HG03175 (cell line): Measurements from ENCODE around the gene CACUL1.
"Not testable (repeated sequence)": the region's sequence is repeated elsewhere in the genome, so short reads cannot be mapped to it uniquely, and the experiment has no call there.

Experiments used
- ATAC-seq: cut with Tn5 transposase; IDR thresholded peaks from one replicate; pipeline ENCODE4 v1.9.1; 2021; ENCODE audit warnings: mild to moderate bottlenecking, moderate library complexity; ENCODE audit not compliant: unreplicated experiment

CACUL1 gene

GRCh38 chr10:118769898-118770600 is 15.3 kb upstream of the CACUL1 start:
- ATAC-seq = no peak

- no peak for ATAC-seq
Observed at GRCh38 chr10:118768041-118768919, 13.5 kb upstream of the CACUL1 start.

- ATAC-seq = no peak
Observed at GRCh38 chr10:118767297-118768040, 12.7 kb upstream of the CACUL1 start.

GRCh38 chr10:118764195-118764594 is 9.4 kb upstream of the CACUL1 start:
- no peak for ATAC-seq

- no peak for ATAC-seq
Observed at GRCh38 chr10:118763202-118763988, 8.6 kb upstream of the CACUL1 start.

GRCh38 chr10:118760265-118760664 is 5.5 kb upstream of the CACUL1 start:
- no peak for ATAC-seq

GRCh38 chr10:118758449-118758848 is 3.7 kb upstream of the CACUL1 start:
- no peak for ATAC-seq

GRCh38 chr10:118754229-118754555 is 578 bp downstream of the CACUL1 start:
- ATAC-seq = peak; percentile 26

GRCh38 chr10:118753331-118754228 is 1.2 kb downstream of the CACUL1 start:
- peak; percentile 17 for ATAC-seq

- no peak for ATAC-seq
Observed at GRCh38 chr10:118752409-118752808, 2.4 kb downstream of the CACUL1 start.

GRCh38 chr10:118751265-118751664 is 3.5 kb downstream of the CACUL1 start:
- no peak for ATAC-seq

GRCh38 chr10:118748041-118748440 is 6.7 kb downstream of the CACUL1 start:
- no peak for ATAC-seq

- no peak for ATAC-seq
Observed at GRCh38 chr10:118746246-118746645, 8.5 kb downstream of the CACUL1 start.

GRCh38 chr10:118745056-118745455 is 9.7 kb downstream of the CACUL1 start:
- no peak for ATAC-seq

- ATAC-seq = not testable (repeated sequence)
Observed at GRCh38 chr10:118744346-118744918, 10.3 kb downstream of the CACUL1 start.

- ATAC-seq = no peak
Observed at GRCh38 chr10:118742782-118743181, 12.0 kb downstream of the CACUL1 start.

GRCh38 chr10:118742032-118742431 is 12.7 kb downstream of the CACUL1 start:
- ATAC-seq = no peak

- ATAC-seq = no peak
Observed at GRCh38 chr10:118738406-118738805, 16.4 kb downstream of the CACUL1 start.

GRCh38 chr10:118737603-118738302 is 17.0 kb downstream of the CACUL1 start:
- ATAC-seq = no peak
